ENCODE results near the gene OR6B3.

- TF ChIP-seq, protein P1, sequence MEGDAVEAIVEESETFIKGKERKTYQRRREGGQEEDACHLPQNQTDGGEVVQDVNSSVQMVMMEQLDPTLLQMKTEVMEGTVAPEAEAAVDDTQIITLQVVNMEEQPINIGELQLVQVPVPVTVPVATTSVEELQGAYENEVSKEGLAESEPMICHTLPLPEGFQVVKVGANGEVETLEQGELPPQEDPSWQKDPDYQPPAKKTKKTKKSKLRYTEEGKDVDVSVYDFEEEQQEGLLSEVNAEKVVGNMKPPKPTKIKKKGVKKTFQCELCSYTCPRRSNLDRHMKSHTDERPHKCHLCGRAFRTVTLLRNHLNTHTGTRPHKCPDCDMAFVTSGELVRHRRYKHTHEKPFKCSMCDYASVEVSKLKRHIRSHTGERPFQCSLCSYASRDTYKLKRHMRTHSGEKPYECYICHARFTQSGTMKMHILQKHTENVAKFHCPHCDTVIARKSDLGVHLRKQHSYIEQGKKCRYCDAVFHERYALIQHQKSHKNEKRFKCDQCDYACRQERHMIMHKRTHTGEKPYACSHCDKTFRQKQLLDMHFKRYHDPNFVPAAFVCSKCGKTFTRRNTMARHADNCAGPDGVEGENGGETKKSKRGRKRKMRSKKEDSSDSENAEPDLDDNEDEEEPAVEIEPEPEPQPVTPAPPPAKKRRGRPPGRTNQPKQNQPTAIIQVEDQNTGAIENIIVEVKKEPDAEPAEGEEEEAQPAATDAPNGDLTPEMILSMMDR (conservative IDR thresholded peaks at IDR 0.05), result no peak
- no peak for TF ChIP-seq ZFX (IDR thresholded peaks at IDR 0.05)
Observed at GRCh38 chr2:240055177-240055917, 2.0 kb upstream of the OR6B3 start.

All from C4-2B (cell line).